ENCODE data around the gene MICAL3.

DNA sequence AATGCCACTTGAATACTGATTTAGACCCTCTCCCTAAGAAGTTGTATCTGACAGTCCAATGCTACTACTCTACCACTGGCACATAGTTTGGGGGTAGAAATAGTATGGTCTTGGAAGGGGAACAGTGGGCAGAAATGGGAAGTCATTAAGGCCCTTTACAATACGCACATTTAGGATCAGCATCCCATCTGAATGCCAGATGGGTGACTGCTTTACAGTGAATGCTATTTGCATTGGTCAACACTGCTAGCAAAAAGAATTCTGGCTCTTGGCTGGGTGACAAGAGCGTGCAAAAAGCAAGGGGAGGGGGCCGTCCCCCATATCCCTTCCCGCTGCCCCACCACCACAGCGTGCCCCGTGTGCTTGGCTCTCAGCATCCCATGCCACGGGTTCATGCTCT, 145.4 kb downstream of the MICAL3 start:
- TF ChIP-seq POLR2AphosphoS5 (IDR thresholded peaks at IDR 0.05; ENCODE audit: low read depth, low read length) (no peak), SIN3A (IDR thresholded peaks at IDR 0.05; ENCODE audit: borderline replicate concordance, insufficient read depth, low read depth, low read length) (no peak), TCF7L2 (IDR thresholded peaks at IDR 0.05; ENCODE audit: low read depth, low read length) (no peak)
- TF ChIP-seq, protein P1, sequence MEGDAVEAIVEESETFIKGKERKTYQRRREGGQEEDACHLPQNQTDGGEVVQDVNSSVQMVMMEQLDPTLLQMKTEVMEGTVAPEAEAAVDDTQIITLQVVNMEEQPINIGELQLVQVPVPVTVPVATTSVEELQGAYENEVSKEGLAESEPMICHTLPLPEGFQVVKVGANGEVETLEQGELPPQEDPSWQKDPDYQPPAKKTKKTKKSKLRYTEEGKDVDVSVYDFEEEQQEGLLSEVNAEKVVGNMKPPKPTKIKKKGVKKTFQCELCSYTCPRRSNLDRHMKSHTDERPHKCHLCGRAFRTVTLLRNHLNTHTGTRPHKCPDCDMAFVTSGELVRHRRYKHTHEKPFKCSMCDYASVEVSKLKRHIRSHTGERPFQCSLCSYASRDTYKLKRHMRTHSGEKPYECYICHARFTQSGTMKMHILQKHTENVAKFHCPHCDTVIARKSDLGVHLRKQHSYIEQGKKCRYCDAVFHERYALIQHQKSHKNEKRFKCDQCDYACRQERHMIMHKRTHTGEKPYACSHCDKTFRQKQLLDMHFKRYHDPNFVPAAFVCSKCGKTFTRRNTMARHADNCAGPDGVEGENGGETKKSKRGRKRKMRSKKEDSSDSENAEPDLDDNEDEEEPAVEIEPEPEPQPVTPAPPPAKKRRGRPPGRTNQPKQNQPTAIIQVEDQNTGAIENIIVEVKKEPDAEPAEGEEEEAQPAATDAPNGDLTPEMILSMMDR (IDR thresholded peaks at IDR 0.05) = no peak
- TF ChIP-seq, protein P2, sequence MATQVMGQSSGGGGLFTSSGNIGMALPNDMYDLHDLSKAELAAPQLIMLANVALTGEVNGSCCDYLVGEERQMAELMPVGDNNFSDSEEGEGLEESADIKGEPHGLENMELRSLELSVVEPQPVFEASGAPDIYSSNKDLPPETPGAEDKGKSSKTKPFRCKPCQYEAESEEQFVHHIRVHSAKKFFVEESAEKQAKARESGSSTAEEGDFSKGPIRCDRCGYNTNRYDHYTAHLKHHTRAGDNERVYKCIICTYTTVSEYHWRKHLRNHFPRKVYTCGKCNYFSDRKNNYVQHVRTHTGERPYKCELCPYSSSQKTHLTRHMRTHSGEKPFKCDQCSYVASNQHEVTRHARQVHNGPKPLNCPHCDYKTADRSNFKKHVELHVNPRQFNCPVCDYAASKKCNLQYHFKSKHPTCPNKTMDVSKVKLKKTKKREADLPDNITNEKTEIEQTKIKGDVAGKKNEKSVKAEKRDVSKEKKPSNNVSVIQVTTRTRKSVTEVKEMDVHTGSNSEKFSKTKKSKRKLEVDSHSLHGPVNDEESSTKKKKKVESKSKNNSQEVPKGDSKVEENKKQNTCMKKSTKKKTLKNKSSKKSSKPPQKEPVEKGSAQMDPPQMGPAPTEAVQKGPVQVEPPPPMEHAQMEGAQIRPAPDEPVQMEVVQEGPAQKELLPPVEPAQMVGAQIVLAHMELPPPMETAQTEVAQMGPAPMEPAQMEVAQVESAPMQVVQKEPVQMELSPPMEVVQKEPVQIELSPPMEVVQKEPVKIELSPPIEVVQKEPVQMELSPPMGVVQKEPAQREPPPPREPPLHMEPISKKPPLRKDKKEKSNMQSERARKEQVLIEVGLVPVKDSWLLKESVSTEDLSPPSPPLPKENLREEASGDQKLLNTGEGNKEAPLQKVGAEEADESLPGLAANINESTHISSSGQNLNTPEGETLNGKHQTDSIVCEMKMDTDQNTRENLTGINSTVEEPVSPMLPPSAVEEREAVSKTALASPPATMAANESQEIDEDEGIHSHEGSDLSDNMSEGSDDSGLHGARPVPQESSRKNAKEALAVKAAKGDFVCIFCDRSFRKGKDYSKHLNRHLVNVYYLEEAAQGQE (IDR thresholded peaks at IDR 0.05; ENCODE audit: insufficient read depth in 1 of 2, low read depth in 2 of 2, low read length in 1 of 2) = no peak

Measured in Panc1 (cell line).